Subcutaneous adipose tissue (tissue), 4 donors: ENCODE measurements around the gene AUTS2. TPM values are rescaled to one million over a fixed set of nuclear protein-coding genes. Genes with fewer than 3 reads are reported as not detected.

Experiments
- total RNA-seq, 4 donors: library from RNA; depleted of rRNA; stranded (reverse); fragments of >200 nt; gene quantifications; one replicate each; pipeline ENCODE4 v1.1.0, GENCODE V29; 2016
- TF ChIP-seq, protein P1 (sequence below): fragments of 450-650 bp; IDR thresholded peaks from one replicate; pipeline ENCODE4 v1.5.1; 2016; ENCODE audit warnings: low read depth, mild to moderate bottlenecking, control low read depth, antibody characterized with exemption, moderate library complexity

The AUTS2 gene
- total RNA-seq, 4 donors from 2014 or later, result 22.4 to 46.9 (median 27.4) TPM

GRCh38 chr7:69595415-69595814, 2.9 kb upstream of the AUTS2 start:
- TF ChIP-seq, protein P1, sequence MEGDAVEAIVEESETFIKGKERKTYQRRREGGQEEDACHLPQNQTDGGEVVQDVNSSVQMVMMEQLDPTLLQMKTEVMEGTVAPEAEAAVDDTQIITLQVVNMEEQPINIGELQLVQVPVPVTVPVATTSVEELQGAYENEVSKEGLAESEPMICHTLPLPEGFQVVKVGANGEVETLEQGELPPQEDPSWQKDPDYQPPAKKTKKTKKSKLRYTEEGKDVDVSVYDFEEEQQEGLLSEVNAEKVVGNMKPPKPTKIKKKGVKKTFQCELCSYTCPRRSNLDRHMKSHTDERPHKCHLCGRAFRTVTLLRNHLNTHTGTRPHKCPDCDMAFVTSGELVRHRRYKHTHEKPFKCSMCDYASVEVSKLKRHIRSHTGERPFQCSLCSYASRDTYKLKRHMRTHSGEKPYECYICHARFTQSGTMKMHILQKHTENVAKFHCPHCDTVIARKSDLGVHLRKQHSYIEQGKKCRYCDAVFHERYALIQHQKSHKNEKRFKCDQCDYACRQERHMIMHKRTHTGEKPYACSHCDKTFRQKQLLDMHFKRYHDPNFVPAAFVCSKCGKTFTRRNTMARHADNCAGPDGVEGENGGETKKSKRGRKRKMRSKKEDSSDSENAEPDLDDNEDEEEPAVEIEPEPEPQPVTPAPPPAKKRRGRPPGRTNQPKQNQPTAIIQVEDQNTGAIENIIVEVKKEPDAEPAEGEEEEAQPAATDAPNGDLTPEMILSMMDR, result no peak

DNA sequence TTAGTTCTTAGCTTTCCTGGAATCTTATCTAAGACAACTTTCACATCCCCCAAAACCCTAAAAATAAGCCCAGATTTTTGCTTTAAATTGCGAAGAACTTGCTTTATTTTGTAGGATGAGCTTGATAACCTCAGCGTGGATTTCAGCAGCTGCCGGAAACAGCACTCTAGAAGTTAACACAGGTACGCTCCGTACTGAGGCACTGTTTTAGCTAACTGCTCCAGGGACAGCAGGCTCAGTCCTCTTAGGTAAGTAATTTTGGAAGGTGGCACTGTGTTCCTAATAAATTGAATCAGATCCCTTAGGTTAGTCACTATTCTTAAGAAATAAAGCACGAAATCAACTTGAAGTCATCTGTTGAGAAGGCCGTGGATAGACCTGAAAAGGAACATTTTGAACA, 2.2 kb upstream of the AUTS2 start:
- TF ChIP-seq, protein P1, result no peak

DNA sequence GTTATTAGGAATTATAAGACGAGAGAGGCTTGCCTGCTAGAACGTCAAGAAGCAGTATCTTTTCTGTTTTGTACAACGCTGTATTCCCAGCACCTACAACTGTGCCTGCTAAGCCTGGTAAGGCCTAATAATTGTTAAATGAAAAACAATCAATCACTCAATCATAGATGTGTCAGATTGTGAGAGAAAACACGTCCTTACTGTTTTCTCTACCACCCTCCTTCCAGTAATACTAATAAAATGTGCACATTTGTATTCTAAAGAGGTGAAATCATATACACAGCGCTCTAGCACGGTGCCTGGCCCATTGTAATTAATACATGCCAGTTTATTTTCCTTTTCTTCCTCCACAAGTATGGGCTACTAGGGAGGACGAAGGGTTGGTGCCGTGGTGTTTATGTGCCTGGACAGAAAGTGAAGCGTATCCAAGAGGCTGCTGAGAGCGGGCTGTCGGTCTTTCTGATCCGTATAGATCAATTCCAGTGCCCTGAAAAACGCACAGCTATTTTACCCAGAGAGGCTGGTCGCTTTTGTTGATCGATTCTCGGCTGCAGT, 1.5 kb upstream of the AUTS2 start:
- TF ChIP-seq, protein P1, result no peak

- TF ChIP-seq, protein P1, result no peak
These were observed 798 bp upstream of the AUTS2 start for GRCh38 chr7:69597278-69598076.

DNA sequence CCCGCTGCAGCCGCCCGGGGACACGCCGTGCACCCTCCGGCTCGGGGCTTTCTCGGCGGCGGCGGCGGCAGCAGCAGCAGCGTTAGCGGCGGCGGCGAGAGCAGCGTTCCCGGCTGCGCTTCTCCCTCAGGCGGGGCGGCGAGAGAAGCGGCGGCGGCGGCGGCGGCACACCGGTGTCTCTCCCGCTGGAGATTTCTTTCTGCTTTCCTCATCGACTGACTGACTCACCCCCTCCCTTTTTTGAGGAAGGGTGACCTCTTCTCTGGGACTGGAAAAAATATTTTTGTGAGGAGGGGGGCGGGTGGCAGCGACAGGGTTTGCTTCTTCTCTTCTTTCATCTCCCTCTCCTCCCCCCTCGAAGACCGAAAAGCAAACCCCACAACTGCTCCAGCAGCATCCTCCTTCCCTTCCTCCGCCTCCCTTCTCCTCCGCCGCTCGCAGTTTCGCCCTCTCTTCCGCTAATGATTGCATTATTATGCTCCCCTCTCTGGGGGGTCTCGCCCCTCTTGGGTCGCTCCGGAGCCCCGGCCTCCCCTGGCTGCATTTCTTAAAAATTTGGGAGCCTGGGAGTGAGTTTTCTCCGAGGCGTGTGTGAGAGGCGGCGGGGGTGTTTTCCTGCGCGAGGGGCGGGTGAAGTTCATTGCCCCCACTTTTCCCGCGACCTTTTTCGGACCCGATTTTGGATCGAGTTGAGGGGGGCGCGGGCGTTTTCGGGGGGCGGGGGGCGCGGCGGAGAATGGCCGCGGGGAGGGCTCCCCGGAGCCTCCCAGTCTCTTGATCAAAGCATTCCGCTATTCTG, 411 bp downstream of the AUTS2 start:
- TF ChIP-seq, protein P1, result no peak

DNA sequence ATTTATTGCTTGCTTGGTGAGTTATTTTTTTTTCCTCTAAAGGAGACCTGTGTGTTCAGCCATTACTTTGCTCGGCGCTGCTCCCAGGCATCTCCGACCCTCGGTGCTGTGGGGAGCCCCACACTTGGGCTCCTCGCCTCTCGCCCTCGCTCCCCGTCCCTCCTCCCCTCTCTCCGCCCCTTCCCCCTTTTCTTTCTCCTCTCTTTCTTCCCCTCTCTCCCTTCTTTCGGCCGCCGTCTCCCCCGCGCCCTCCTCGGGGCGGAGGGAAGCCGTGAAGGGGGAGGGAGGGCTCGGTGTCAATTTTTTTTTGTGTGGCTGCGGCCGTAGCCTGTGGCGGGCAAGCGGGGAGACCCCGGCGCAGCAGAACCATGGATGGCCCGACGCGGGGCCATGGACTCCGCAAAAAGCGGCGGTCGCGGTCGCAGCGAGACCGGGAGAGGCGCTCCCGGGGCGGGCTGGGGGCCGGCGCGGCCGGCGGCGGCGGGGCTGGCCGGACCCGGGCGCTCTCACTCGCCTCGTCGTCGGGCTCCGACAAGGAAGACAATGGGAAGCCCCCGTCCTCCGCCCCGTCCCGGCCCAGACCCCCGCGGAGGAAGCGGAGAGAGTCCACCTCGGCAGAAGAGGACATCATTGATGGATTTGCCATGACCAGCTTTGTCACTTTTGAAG, 1.1 kb downstream of the AUTS2 start:
- TF ChIP-seq, protein P1, result no peak
